ENCODE data around the gene PTPN6. TPM values are rescaled to one million over a fixed set of nuclear protein-coding genes. Genes with fewer than 3 reads are reported as not detected.

Gene PTPN6
- total RNA-seq, 1 experiment from 2014 or later, result 13.7 TPM

GRCh38 chr12:6919588-6919987 is 31.6 kb upstream of the PTPN6 start:
- H3K9me3 ChIP-seq (ENCODE audit: control insufficient read depth, insufficient read depth, low read depth, low read length), result no peaks in the 10 kb centered on the region
- POLR2A ChIA-PET, result interaction anchor here (0.6 kb wide), 1 partner anchor 9 kb away, joined by 4 read pairs; no protein-coding TSS in a partner anchor
- H3K36me3 ChIP-seq (ENCODE audit: control insufficient read depth, insufficient read depth, low read length), result no peaks in the 10 kb centered on the region; the same call in 1 of the 2 replicates
- DNase-seq (ENCODE audit: low read depth, low spot score), result no peak
- no peak overlapping the region for H3K4me3 ChIP-seq (ENCODE audit: low read depth in 2 of 2, low read length in 2 of 2)
- BruUV-seq (replicated peaks), result no TSS peak
- intact Hi-C loops (cut with micrococcal nuclease; ENCODE audit: unreplicated experiment) (no loop called here), in situ Hi-C loops (cut with HindIII; ENCODE audit: low pct_unique_long_range_greater_than_20kb, low sequenced_read_pairs) (no loop called here)
- no peak for ATAC-seq
- no peak overlapping the region for H3K27ac ChIP-seq (ENCODE audit: low read length)
- TF ChIP-seq TCF7L2 (IDR thresholded peaks at IDR 0.05; ENCODE audit: low read depth, low read length), result no peak
- CTCF ChIA-PET, result no interaction called here
- H3K4me1 ChIP-seq (ENCODE audit: control insufficient read depth, insufficient read depth, low read length), result peaks cover 3% of the 10 kb centered on the region
- H3K27me3 ChIP-seq (ENCODE audit: control insufficient read depth, insufficient read depth, low read length), result no peaks in the 10 kb centered on the region

DNA sequence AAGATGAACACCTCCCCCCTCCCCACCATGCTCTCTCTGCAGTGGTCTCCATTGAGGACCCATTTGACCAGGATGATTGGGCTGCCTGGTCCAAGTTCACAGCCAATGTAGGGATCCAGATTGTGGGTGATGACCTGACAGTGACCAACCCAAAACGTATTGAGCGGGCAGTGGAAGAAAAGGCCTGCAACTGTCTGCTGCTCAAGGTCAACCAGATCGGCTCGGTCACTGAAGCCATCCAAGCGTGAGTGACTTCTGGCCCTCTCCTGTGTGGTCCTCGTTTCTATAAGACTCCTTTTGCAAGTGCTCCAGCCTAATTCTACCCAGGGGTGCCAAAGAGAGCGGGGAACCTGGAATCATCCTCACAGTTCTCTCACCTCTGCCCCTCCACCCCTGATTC is 29.6 kb upstream of the PTPN6 start:
- H3K9me3 ChIP-seq (ENCODE audit: control insufficient read depth, insufficient read depth, low read depth, low read length), result no peaks in the 10 kb centered on the region
- POLR2A ChIA-PET, result no interaction called here
- no peak for DNase-seq (ENCODE audit: low read depth, low spot score)
- H3K4me1 ChIP-seq (ENCODE audit: control insufficient read depth, insufficient read depth, low read length), result peaks cover 20% of the 10 kb centered on the region
- in situ Hi-C loops (cut with HindIII; ENCODE audit: low pct_unique_long_range_greater_than_20kb, low sequenced_read_pairs), result no loop called here
- no TSS peak for BruUV-seq (replicated peaks)
- ATAC-seq, result no peak
- H3K4me3 ChIP-seq (ENCODE audit: low read depth in 2 of 2, low read length in 2 of 2), result no peak overlapping the region
- no peaks in the 10 kb centered on the region for H3K36me3 ChIP-seq (ENCODE audit: control insufficient read depth, insufficient read depth, low read length)
- CTCF ChIA-PET, result no interaction called here
- TF ChIP-seq POLR2AphosphoS5 (IDR thresholded peaks at IDR 0.05; ENCODE audit: low read depth, low read length) (no peak), SIN3A (IDR thresholded peaks at IDR 0.05; ENCODE audit: borderline replicate concordance, insufficient read depth, low read depth, low read length) (no peak), REST (IDR thresholded peaks at IDR 0.05; ENCODE audit: insufficient read depth in 1 of 2, low read depth in 2 of 2, low read length in 1 of 2) (no peak), CTCF (IDR thresholded peaks at IDR 0.05) (no peak), TCF7L2 (IDR thresholded peaks at IDR 0.05; ENCODE audit: low read depth, low read length) (no peak)
- intact Hi-C loops (cut with micrococcal nuclease; ENCODE audit: unreplicated experiment), result no loop called here
- H3K27me3 ChIP-seq (ENCODE audit: control insufficient read depth, insufficient read depth, low read length), result no peaks in the 10 kb centered on the region
- H3K27ac ChIP-seq (ENCODE audit: low read length), result no peak overlapping the region

DNA sequence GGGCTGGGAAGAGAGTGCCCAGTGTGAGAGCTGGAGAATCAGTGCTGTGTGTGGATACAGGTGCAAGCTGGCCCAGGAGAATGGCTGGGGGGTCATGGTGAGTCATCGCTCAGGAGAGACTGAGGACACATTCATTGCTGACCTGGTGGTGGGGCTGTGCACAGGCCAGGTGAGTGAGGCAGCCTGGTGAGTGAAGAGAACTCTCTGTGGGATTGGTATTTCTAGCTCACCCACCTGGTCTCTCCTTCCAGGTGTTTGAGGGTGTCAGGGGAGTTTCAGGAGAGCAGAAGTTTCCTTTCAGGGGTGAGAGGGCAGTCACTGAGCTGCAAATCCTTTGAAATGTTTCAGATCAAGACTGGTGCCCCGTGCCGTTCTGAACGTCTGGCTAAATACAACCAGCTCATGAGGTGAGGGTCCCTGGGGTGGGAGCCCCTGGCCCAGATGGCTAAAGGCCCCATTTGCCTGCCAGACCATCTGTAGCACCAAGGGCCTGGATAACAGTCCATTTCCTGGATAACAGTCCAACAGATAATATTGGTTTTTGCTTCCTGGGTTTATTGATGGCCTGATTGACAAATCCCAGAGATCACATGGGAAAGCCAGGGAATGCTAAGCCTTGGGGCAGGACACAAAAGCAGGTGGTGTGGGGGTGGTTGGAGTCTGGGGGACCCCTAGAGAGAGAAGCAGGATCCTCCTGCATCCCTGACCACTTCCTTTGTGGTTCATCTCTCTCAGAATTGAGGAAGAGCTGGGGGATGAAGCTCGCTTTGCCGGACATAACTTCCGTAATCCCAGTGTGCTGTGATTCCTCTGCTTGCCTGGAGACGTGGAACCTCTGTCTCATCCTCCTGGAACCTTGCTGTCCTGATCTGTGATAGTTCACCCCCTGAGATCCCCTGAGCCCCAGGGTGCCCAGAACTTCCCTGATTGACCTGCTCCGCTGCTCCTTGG is 28.9 kb upstream of the PTPN6 start:
- no peaks in the 10 kb centered on the region for H3K9me3 ChIP-seq (ENCODE audit: control insufficient read depth, insufficient read depth, low read depth, low read length)
- no peaks in the 10 kb centered on the region for H3K36me3 ChIP-seq (ENCODE audit: control insufficient read depth, insufficient read depth, low read length)
- no peak for TF ChIP-seq POLR2AphosphoS5 (IDR thresholded peaks at IDR 0.05; ENCODE audit: low read depth, low read length)
- no peak for TF ChIP-seq TCF7L2 (IDR thresholded peaks at IDR 0.05; ENCODE audit: low read depth, low read length)
- no peak for TF ChIP-seq REST (IDR thresholded peaks at IDR 0.05; ENCODE audit: insufficient read depth in 1 of 2, low read depth in 2 of 2, low read length in 1 of 2)
- no peak for TF ChIP-seq CTCF (IDR thresholded peaks at IDR 0.05)
- TF ChIP-seq SIN3A (IDR thresholded peaks at IDR 0.05; ENCODE audit: borderline replicate concordance, insufficient read depth, low read depth, low read length), result no peak
- in situ Hi-C loops (cut with HindIII; ENCODE audit: low pct_unique_long_range_greater_than_20kb, low sequenced_read_pairs), result no loop called here
- POLR2A ChIA-PET, result interaction anchor here (0.7 kb wide), 1 partner anchor 10 kb away, joined by 9 read pairs; no protein-coding TSS in a partner anchor
- CTCF ChIA-PET, result interaction anchor here (0.6 kb wide), 1 partner anchor 659 kb away, joined by 10 read pairs; no protein-coding TSS in a partner anchor
- peaks cover 26% of the 10 kb centered on the region for H3K4me1 ChIP-seq (ENCODE audit: control insufficient read depth, insufficient read depth, low read length)
- intact Hi-C loops (cut with micrococcal nuclease; ENCODE audit: unreplicated experiment), result no loop called here
- H3K4me3 ChIP-seq (ENCODE audit: low read depth in 2 of 2, low read length in 2 of 2), result no peak overlapping the region
- no peak for DNase-seq (ENCODE audit: low read depth, low spot score)
- no TSS peak for BruUV-seq (replicated peaks)
- no peak for ATAC-seq
- H3K27me3 ChIP-seq (ENCODE audit: control insufficient read depth, insufficient read depth, low read length), result no peaks in the 10 kb centered on the region
- no peak overlapping the region for H3K27ac ChIP-seq (ENCODE audit: low read length)

Data from Panc1 (cell line).